Measurements from ENCODE around the gene SMTN.
"Not testable (repeated sequence)": the region's sequence is repeated elsewhere in the genome, so short reads cannot be mapped to it uniquely, and the experiment has no call there.

The SMTN gene

DNA sequence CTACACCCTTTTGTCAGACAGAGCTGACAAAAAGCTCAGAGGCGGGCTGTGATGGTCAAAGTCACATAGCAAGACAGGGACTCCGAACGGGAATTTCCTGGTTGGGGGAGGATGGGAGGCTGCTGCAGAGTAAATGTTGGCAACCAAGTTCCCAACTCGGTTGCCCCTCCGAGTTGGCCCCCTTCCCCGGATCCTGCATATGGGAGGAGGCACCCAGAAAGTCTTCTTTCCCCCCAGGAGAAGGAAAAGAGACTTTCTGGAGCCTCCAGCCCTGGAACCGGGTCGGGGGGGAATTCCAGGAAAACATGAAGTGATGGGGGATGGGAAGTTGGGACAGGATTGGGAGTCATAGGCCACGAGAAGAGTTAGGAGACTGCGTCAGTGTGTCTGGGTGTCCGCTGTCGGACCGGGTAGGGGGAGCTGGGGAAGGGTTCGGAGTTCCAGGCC, 25.6 kb downstream of the SMTN start:
- in situ Hi-C loops (cut with HindIII; ENCODE audit: low pct_unique_long_range_greater_than_20kb, low sequenced_read_pairs), result no loop called here
- DNase-seq (ENCODE audit: low read depth in 1 of 2, low spot score in 1 of 2), result peak in 1 of 2 experiments; percentile 38
- TF ChIP-seq JUND (IDR thresholded peaks at IDR 0.05; ENCODE audit: low read depth), result no peak

DNA sequence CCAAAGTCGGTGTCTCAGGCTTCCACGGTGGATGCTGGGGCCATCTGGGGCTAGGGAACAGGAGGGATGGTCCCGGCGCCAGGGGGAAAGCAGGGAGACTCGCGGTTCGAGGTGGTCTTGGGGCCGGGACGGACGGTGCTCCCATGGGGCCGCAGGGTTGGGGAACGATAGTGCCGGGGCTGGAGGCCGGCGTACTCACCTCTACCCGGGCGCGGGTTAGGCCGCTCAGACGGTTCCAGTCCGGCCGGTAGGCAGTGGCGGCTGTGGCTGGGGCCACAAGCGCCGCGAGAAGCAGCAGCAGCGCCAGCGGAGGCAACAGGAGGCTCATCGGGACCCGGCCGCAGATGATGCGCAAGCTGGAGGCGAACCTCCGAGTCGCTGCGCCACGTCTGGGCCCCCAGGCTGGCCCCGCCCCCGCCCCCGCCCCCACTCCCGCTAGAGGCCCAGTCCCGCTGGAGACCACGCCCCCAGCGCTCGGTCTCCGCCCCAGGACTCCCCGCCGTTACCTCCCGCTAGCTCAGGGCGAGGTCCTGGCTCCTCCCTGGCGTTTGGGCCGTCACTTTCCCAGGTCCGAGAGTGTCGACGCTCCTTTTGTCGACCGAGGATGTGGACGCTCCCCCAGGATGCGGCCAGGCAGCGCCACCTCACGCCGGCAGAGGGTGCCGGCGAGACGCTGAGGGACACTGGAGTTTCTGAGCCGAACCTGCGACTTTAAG, 26.2 kb downstream of the SMTN start, which contains the start of gene SELENOM:
Gene SELENOM, minus strand, starts transcription at position 391 of the 716 bp plus-strand sequence. Its CDS starts 63 bp downstream, at position 328.
- DNase-seq (ENCODE audit: low read depth in 1 of 2, low spot score in 1 of 2), result peak; percentile 82 to 98
- no peak for TF ChIP-seq JUND (IDR thresholded peaks at IDR 0.05; ENCODE audit: low read depth)
- in situ Hi-C loops (cut with HindIII; ENCODE audit: low pct_unique_long_range_greater_than_20kb, low sequenced_read_pairs), result no loop called here

DNA sequence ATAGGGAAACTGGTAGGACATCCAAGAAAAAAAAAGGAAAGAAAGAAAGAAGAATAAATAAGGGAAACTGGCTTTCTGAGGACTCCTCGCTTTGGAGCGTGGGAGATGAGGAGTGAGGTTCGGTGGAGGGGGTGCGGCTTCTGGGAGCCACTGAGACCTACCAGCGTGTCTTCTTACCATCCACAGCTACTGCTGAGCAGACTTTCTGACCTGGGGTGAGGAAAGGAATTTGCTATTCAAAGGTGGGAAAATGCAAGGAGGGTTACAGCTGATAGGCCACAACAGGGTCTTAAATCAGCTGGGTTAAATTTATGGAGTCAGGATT, 26.7 kb downstream of the SMTN start:
- no peak for TF ChIP-seq JUND (IDR thresholded peaks at IDR 0.05; ENCODE audit: low read depth)
- DNase-seq (ENCODE audit: low read depth in 1 of 2, low spot score in 1 of 2), result no peak
- in situ Hi-C loops (cut with HindIII; ENCODE audit: low pct_unique_long_range_greater_than_20kb, low sequenced_read_pairs), result no loop called here

DNA sequence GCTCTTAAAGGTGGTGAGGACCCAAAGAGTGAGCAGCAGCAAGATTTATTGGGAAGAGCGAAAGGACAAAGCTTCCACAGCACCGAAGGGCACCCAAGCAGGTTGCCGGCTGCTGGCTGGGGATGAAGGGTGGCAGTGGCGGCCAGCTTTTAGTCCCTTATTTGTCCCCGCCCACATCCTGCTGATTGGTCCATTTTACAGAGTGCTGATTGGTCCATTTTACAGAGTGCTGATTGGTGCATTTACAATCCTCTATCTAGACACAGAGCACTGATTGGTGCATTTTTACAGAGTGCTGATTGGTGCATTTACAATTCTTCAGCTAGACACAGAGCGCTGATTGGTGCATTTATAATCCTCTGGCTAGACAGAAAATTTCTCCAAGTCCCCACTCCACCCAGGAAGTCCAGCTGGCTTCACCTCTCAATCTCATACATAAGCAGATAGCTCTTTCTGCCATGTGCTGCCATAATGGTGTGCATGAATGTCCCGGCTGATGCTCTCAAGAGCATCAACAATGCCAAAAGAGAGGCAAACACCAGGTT, 31.5 kb downstream of the SMTN start:
- DNase-seq (ENCODE audit: low read depth in 1 of 2, low spot score in 1 of 2); in situ Hi-C loops (cut with HindIII; ENCODE audit: low pct_unique_long_range_greater_than_20kb, low sequenced_read_pairs): not testable (repeated sequence)

DNA sequence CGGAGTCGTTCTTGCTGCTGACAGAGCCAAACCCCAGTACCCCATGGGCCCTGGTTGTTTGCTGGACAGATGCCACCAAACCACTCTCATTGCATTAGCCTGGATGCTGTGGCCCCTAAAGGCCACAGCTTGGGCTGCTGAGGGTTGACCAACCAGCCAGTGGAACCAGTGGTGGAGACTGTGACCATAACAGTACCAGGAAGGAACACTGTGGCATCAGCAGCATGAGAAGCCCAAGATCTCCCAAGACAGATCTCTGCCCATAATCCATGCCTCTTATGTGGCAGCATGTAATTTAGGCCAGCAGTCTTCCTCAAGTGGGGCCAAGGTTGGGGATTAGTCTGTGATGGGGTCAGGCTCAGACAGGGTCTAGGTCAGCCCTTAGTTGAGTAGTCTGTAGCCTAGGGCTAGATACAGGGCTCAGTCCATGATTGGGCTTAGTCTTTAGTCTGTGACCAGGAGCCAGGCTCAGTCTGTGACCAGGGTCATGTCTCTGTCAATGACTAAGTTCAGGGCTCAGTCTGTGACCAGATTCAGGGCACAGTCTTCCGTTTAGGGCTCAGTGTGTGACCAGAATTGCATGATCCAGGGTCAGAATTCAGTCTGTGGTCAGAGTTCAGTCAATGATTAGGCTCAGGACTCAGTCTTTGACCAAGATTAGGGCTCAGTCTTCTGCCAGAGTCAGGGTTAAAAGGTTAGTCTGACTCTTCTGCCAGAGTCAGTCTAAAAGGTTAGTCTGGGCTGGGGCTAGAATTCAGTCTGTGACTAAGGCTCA, 37.1 kb downstream of the SMTN start:
- DNase-seq (ENCODE audit: low read depth in 1 of 2, low spot score in 1 of 2), result no peak
- TF ChIP-seq JUND (IDR thresholded peaks at IDR 0.05; ENCODE audit: low read depth), result no peak
- in situ Hi-C loops (cut with HindIII; ENCODE audit: low pct_unique_long_range_greater_than_20kb, low sequenced_read_pairs), result no loop called here

DNA sequence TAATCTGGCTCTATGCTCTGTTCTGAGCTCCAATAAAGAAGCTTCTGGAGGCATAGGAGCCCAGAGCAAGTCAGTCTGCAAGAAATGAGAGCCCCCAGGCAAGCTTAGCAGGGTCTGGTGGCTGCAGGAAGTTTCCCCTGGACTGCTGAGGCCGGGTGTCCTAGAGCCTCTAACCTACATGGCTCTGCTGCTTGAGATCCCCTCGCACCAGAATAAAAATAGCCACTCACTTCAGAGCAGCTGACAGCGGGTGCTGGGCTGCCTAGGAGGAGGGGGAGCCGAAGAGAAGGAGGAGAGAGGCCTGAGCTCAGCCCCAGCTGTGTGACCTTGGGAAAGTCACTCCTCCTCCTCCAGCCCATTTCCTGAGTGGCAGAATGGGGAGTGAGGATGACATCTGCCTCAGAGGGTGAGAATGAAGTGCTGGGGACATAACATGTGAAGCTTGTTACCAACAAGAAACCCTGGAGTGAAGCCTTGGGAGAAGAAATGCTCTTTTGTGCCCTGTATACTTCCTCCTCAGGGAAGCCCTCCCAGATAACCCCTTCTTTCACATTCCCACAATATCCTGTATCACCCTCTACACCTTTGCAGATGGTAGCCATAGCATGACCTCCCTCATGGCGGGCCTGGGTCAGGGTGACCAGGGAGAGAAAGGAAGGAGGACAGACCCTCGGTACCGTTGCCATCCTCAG, 38.1 kb downstream of the SMTN start:
- in situ Hi-C loops (cut with HindIII; ENCODE audit: low pct_unique_long_range_greater_than_20kb, low sequenced_read_pairs), result no loop called here
- no peak for TF ChIP-seq JUND (IDR thresholded peaks at IDR 0.05; ENCODE audit: low read depth)
- no peak for DNase-seq (ENCODE audit: low read depth in 1 of 2, low spot score in 1 of 2)

DNA sequence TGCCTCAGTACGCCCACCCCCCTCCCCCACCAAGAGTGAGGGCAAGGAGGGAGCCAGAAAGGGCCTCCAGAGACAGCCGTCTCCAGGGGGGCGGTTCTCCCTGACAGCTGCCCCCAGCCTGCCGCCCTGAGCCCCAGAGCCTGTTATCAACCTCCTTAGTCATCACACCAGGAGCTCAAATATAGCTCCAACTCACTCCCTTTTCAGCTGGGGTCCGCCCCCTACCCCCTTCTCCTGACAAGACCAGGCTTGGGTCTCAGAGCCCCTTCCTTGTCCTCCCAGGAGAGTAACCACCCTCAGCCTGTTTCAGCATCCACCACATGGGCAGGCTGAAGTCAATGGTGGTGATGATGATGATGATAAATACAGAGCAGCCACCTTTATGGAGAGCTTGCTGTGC, 39.1 kb downstream of the SMTN start:
- in situ Hi-C loops (cut with HindIII; ENCODE audit: low pct_unique_long_range_greater_than_20kb, low sequenced_read_pairs), result no loop called here
- no peak for TF ChIP-seq JUND (IDR thresholded peaks at IDR 0.05; ENCODE audit: low read depth)
- DNase-seq (ENCODE audit: low read depth in 1 of 2, low spot score in 1 of 2), result no peak

DNA sequence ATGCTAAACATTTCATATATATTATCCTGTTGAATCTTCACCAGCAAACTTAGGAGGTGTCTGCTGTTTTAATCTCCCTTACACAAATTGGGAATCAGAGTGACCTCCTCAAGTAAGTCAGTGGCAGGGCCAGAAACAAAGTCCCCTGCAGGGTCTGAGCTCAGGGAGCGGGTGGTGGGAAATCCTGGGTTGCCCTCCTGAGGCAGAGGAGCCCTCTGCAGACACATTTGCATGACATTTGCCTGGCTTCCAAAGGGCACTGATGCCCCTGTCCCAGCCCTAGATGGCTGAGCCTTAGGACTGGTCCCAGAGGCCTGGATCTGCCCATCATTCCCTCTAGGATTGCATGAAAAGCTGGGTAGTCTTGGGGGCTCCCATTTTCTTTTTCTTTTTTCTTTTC, 39.5 kb downstream of the SMTN start:
- no peak for DNase-seq (ENCODE audit: low read depth in 1 of 2, low spot score in 1 of 2)
- no peak for TF ChIP-seq JUND (IDR thresholded peaks at IDR 0.05; ENCODE audit: low read depth)
- in situ Hi-C loops (cut with HindIII; ENCODE audit: low pct_unique_long_range_greater_than_20kb, low sequenced_read_pairs), result no loop called here

DNA sequence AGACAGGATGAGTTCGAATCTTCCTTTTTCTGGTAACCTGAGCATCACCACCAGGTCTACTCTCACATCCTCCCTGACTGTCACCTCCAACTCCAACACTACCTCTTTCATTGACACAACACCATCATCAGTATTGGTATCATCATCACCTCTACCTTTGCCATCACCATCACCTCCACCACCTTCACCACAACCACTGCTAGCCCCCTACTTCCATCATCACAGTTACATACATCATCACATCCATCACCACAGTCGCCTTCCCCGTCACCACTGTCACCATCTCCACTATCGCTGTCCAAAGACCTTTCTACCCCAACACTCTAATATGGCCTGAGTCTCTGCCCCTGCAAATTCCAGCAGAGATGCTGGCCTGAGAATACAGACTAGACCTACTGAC, 40.3 kb downstream of the SMTN start:
- in situ Hi-C loops (cut with HindIII; ENCODE audit: low pct_unique_long_range_greater_than_20kb, low sequenced_read_pairs), result no loop called here
- TF ChIP-seq JUND (IDR thresholded peaks at IDR 0.05; ENCODE audit: low read depth), result no peak

DNA sequence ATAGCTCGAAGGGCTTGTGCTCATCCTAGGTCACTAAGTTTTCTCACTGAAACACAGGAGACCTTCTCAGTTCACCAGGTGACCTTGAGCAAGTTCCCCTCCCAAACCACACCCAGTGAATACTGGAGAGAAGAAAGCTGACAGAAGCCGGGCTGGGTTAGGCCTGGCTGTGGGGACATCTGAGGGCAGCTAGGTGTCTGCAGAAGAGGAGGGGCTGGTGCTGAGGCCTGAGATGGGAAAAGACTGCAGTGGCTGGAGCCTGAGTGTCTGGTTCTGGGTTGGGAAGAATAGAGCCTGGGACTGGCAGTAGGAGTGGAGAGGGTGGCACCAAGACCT, 41.0 kb downstream of the SMTN start:
- in situ Hi-C loops (cut with HindIII; ENCODE audit: low pct_unique_long_range_greater_than_20kb, low sequenced_read_pairs), result no loop called here
- no peak for TF ChIP-seq JUND (IDR thresholded peaks at IDR 0.05; ENCODE audit: low read depth)
- no peak for DNase-seq (ENCODE audit: low read depth in 1 of 2, low spot score in 1 of 2)

More for the DNA sequence above, 40.3 kb downstream of the SMTN start:
- no peak for DNase-seq (ENCODE audit: low read depth in 1 of 2, low spot score in 1 of 2)

DNA sequence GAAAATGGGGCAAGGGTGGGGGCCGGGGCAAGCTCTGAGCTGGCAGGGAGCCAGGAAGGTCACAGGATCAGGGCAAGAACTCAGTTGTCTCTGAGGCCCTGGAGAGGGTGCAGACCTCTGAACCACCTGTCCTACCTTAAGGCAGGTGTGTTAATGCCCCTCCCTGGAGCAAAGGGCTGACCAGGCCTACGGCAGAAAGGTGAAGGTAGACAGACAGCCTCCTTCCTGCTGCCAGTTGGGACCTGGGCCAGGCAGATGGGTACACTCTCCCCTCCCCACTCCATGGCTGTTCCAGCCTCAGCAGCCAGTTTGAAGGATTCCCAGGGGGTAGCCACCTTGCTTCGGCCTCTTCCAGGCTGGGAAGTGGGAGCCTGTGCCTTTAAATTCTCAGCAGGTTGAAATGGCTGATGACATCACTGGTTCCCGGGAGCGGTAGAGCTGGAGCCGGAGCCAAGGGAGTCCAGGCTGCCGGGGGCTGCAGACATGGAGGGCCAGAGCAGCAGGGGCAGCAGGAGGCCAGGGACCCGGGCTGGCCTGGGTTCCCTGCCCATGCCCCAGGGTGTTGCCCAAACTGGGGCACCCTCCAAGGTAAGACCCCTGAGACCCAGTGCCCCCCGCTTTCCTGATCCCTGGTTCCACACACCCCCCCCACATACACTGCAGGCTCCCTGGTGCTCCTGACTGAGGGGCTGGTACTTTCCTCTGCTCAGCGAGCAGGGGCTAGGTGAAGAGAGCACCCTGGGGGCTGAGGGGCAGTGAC, 41.6 kb downstream of the SMTN start, which contains the start of gene INPP5J:
Gene INPP5J, plus strand, starts transcription at position 435 of the 760 bp plus-strand sequence. Its CDS starts 49 bp downstream, at position 484.
- no peak for TF ChIP-seq JUND (IDR thresholded peaks at IDR 0.05; ENCODE audit: low read depth)
- in situ Hi-C loops (cut with HindIII; ENCODE audit: low pct_unique_long_range_greater_than_20kb, low sequenced_read_pairs), result no loop called here
- peak; percentile 73 to 78 for DNase-seq (ENCODE audit: low read depth in 1 of 2, low spot score in 1 of 2)

DNA sequence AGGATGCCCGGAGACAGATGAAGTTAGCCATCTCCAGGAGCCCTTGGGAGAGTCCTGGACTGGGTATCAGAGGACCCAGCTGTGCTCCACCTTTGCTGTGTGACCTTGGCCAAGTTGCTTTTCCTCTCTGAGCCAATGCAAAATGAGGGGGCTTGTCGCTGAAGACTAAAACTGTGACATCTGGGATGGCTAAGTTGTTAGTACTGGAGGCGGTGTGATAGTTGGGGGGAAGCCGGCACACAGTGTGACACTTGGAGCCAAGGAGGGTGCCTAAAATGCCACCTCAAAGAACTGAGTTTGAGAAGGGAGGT, 42.1 kb downstream of the SMTN start:
- DNase-seq (ENCODE audit: low read depth in 1 of 2, low spot score in 1 of 2), result no peak
- no peak for TF ChIP-seq JUND (IDR thresholded peaks at IDR 0.05; ENCODE audit: low read depth)
- in situ Hi-C loops (cut with HindIII; ENCODE audit: low pct_unique_long_range_greater_than_20kb, low sequenced_read_pairs), result no loop called here
